ENCODE measurements around the gene ELOVL7. TPM values are rescaled to one million over a fixed set of nuclear protein-coding genes. Genes with fewer than 3 reads are reported as not detected.

Gene ELOVL7
- polyA plus RNA-seq, 3 donors: 0.21 to 0.36 (median 0.33) TPM

GRCh38 chr5:60802986-60803385, 41.1 kb downstream of the ELOVL7 start:
- no peak overlapping the region for H3K9ac ChIP-seq (ENCODE audit: insufficient read depth, low read length, poor library complexity, severe bottlenecking)
- no peak overlapping the region for H3K4me2 ChIP-seq (replicated peaks; ENCODE audit: extremely low read depth, low read length, poor library complexity, severe bottlenecking)
- H4K20me1 ChIP-seq (ENCODE audit: insufficient read depth, low read length): no peaks in the 10 kb centered on the region
- H3K27me3 ChIP-seq (ENCODE audit: control insufficient read depth in 2 of 2, insufficient read depth in 2 of 2, low read length in 2 of 2): no peaks in the 10 kb centered on the region
- H3K36me3 Mint-ChIP-seq: no peaks in the 10 kb centered on the region
- H2AFZ ChIP-seq (ENCODE audit: insufficient read depth, low read depth, low read length, poor library complexity, severe bottlenecking): no peak overlapping the region
- no peaks in the 10 kb centered on the region for H3K4me1 ChIP-seq (ENCODE audit: control insufficient read depth in 1 of 2, insufficient read depth in 2 of 2, low read length in 2 of 2)
- intact Hi-C loops (cut with micrococcal nuclease): no loop called here
- H3K4me3 Mint-ChIP-seq: no peak overlapping the region
- no peaks in the 10 kb centered on the region for H3K4me1 Mint-ChIP-seq
- TF ChIP-seq CTCF (IDR thresholded peaks at IDR 0.05): no peak
- H3K36me3 ChIP-seq (replicated peaks in 1 of 2; ENCODE audit: control insufficient read depth in 1 of 2, insufficient read depth in 2 of 2, low read length in 2 of 2): no peaks in the 10 kb centered on the region
- H3K9me3 Mint-ChIP-seq: peaks cover 0 to 7% (median 1%) of the 10 kb centered on the region in 7 donors
- H3K4me3 ChIP-seq (replicated peaks in 1 of 3; ENCODE audit: low read depth in 2 of 3, low read length in 3 of 3): no peak overlapping the region
- H3K79me2 ChIP-seq (ENCODE audit: insufficient read depth, low read length): no peaks in the 10 kb centered on the region
- peaks cover 0 to 2% (median 1%) of the 10 kb centered on the region in 3 donors for H3K27me3 Mint-ChIP-seq (ENCODE audit: low read depth in 3 of 3)
- DNase-seq: no peak
- no CpG with 5 or more reads among the region's 1 CpG for WGBS (ENCODE audit: insufficient coverage)
- H3K9me3 ChIP-seq (replicated peaks in 1 of 2; ENCODE audit: control insufficient read depth in 1 of 2, insufficient read depth in 1 of 2, low read length in 2 of 2): no peaks in the 10 kb centered on the region
- no peak overlapping the region for H3K27ac Mint-ChIP-seq
- no peak overlapping the region for H3K27ac ChIP-seq (ENCODE audit: low read depth in 1 of 2, low read length in 2 of 2)

DNA sequence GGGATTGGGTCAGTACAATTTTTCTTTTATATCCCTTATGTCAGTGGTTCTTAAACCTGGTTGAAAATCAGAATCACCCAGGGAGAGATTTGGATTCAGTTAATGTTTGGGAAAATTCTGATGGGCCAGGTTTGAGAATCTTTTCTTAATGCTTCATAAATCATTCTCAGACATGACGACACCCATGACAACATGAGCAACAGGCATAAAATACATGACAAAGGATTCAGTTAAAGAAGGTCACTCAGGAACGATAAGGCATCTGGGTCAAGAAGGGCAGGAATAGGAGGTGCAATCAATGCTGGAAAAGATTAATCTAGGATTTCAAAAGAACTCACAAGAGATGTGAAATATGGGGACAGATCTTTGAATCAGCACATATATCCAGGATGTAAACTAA, 41.8 kb downstream of the ELOVL7 start:
- Histone ChIP-seq H4K20me1 (ENCODE audit: insufficient read depth, low read length) (no peaks in the 10 kb centered on the region), H3K27me3 (ENCODE audit: control insufficient read depth in 2 of 2, insufficient read depth in 2 of 2, low read length in 2 of 2) (no peaks in the 10 kb centered on the region), H3K79me2 (ENCODE audit: insufficient read depth, low read length) (no peaks in the 10 kb centered on the region), H3K27ac (ENCODE audit: low read depth in 1 of 2, low read length in 2 of 2) (no peak overlapping the region), H3K9me3 (replicated peaks in 1 of 2; ENCODE audit: control insufficient read depth in 1 of 2, insufficient read depth in 1 of 2, low read length in 2 of 2) (no peaks in the 10 kb centered on the region), H3K36me3 (replicated peaks in 1 of 2; ENCODE audit: control insufficient read depth in 1 of 2, insufficient read depth in 2 of 2, low read length in 2 of 2) (no peaks in the 10 kb centered on the region), H3K9ac (ENCODE audit: insufficient read depth, low read length, poor library complexity, severe bottlenecking) (no peak overlapping the region), H3K4me1 (ENCODE audit: control insufficient read depth in 1 of 2, insufficient read depth in 2 of 2, low read length in 2 of 2) (no peaks in the 10 kb centered on the region), H2AFZ (ENCODE audit: insufficient read depth, low read depth, low read length, poor library complexity, severe bottlenecking) (no peak overlapping the region), H3K4me2 (replicated peaks; ENCODE audit: extremely low read depth, low read length, poor library complexity, severe bottlenecking) (no peak overlapping the region), H3K4me3 (replicated peaks in 1 of 3; ENCODE audit: low read depth in 2 of 3, low read length in 3 of 3) (no peak overlapping the region)
- H3K27me3 Mint-ChIP-seq (ENCODE audit: low read depth in 3 of 3): no peaks in the 10 kb centered on the region
- no CpG with 5 or more reads among the region's 2 CpGs for WGBS (ENCODE audit: insufficient coverage)
- intact Hi-C loops (cut with micrococcal nuclease): no loop called here
- no peak for DNase-seq
- H3K27ac Mint-ChIP-seq: no peak overlapping the region
- no peaks in the 10 kb centered on the region for H3K4me1 Mint-ChIP-seq
- no peak for TF ChIP-seq CTCF (IDR thresholded peaks at IDR 0.05)
- H3K9me3 Mint-ChIP-seq: peaks cover 0 to 3% (median 0%) of the 10 kb centered on the region in 7 donors
- no peak overlapping the region for H3K4me3 Mint-ChIP-seq
- no peaks in the 10 kb centered on the region for H3K36me3 Mint-ChIP-seq
